ENCODE results near the gene SNTG2.

SNTG2 gene

GRCh38 chr2:1068241-1068640, 117.6 kb downstream of the SNTG2 start:
- no peak for TF ChIP-seq CTCF (IDR thresholded peaks at IDR 0.05; ENCODE audit: low read depth, low read length)
- DNase-seq (ENCODE audit: extremely low read depth, low read depth): no peak

- no peak for TF ChIP-seq CTCF (IDR thresholded peaks at IDR 0.05; ENCODE audit: low read depth, low read length)
- DNase-seq (ENCODE audit: extremely low read depth, low read depth): no peak
Observed at GRCh38 chr2:1068822-1069221, 118.2 kb downstream of the SNTG2 start.

- no peak for DNase-seq (ENCODE audit: extremely low read depth, low read depth)
- no peak for TF ChIP-seq CTCF (IDR thresholded peaks at IDR 0.05; ENCODE audit: low read depth, low read length)
Observed at GRCh38 chr2:1069847-1070246, 119.2 kb downstream of the SNTG2 start.

- no peak for DNase-seq (ENCODE audit: extremely low read depth, low read depth)
- no peak for TF ChIP-seq CTCF (IDR thresholded peaks at IDR 0.05; ENCODE audit: low read depth, low read length)
Observed at GRCh38 chr2:1070601-1071000, 120.0 kb downstream of the SNTG2 start.

- DNase-seq (ENCODE audit: extremely low read depth, low read depth): no peak
- TF ChIP-seq CTCF (IDR thresholded peaks at IDR 0.05; ENCODE audit: low read depth, low read length): no peak
Observed at GRCh38 chr2:1071650-1072049, 121.0 kb downstream of the SNTG2 start.

GRCh38 chr2:1072250-1072649, 121.6 kb downstream of the SNTG2 start:
- DNase-seq (ENCODE audit: extremely low read depth, low read depth): no peak
- no peak for TF ChIP-seq CTCF (IDR thresholded peaks at IDR 0.05; ENCODE audit: low read depth, low read length)

- no peak for DNase-seq (ENCODE audit: extremely low read depth, low read depth)
- TF ChIP-seq CTCF (IDR thresholded peaks at IDR 0.05; ENCODE audit: low read depth, low read length): no peak
Observed at GRCh38 chr2:1077911-1078310, 127.3 kb downstream of the SNTG2 start.
